K562 (cell line): Measurements from ENCODE around the gene PADI4. TPM values are rescaled to one million over a fixed set of nuclear protein-coding genes. Genes with fewer than 3 reads are reported as not detected.

Source experiments
- ATAC-seq: fragments of 200-7000 bp; cut with Tn5 transposase; 3 replicates; pipeline ENCODE4 v1.9.1; 2020; ENCODE audit warnings: moderate library complexity
- Bru-seq: library from RNA; stranded (reverse); fragments of 400-500 nt; gene quantifications from one replicate; lab custom pipeline; 2021; lab: Mats Ljungman, UMichigan
- BruChase-seq, 2 experiments: library from RNA; stranded (reverse); fragments of 400-500 nt; gene quantifications; one replicate each; lab custom pipeline; 2021; lab: Mats Ljungman, UMichigan
- BruUV-seq: library from RNA; stranded (reverse); fragments of 400-500 nt; replicated peaks from 2 replicates; lab custom pipeline; 2021; lab: Mats Ljungman, UMichigan
- CTCF ChIA-PET: fragments of 300-600 bp; formaldehyde crosslinking; extraction: SDS; loops from one replicate; lab custom pipeline; 2021; ENCODE audit warnings: low intra/inter-chr PET ratio; lab: Yijun Ruan, JAX
- POLR2A ChIA-PET: fragments of 300-600, 350-650 bp; sonication (Branson Sonifier 250); formaldehyde crosslinking; extraction: SDS; loops from one replicate; lab custom pipeline; 2021; ENCODE audit warnings: antibody characterized with exemption, inconsistent platforms; lab: Yijun Ruan, JAX
- DNase-seq, 4 experiments: peaks; one replicate each; pipeline versions ENCODE4 v3.0.0 to v3.0.0-alpha.2; 2011 to 2018; ENCODE audit warnings: low spot score in 3 of 4, mixed read lengths in 3 of 4; ENCODE audit errors: extremely low read depth in 1 of 4
- FAIRE-seq: peaks from 2 replicates; lab custom pipeline; 2011; peaks lifted over from hg19 to GRCh38; lab: Jason Lieb, UNC
- H2AFZ ChIP-seq: 2 replicates; pipeline ENCODE4 v1.6.0; 2011; ENCODE audit warnings: low read depth, low read length, control low read depth, inconsistent platforms
- H3K27ac ChIP-seq: fragments of 200-600 bp; 3 replicates; pipeline ENCODE4 v1.8.0; 2011; ENCODE audit warnings: low read depth, mild to moderate bottlenecking, control low read depth, inconsistent platforms, low read length, moderate library complexity, mixed read lengths; ENCODE audit errors: extremely low read depth
- H3K27me3 ChIP-seq, 2 experiments: fragments of 300-600 bp in 1 of 2; 2 replicates in 1 of 2; 3 replicates in 1 of 2; pipeline versions ENCODE4 v1.6.0 to v1.8.0; 2011; ENCODE audit warnings: inconsistent platforms in 2 of 2, low read length in 2 of 2, mild to moderate bottlenecking in 1 of 2, mixed read lengths in 1 of 2, moderate library complexity in 1 of 2; ENCODE audit not compliant: control insufficient read depth in 2 of 2, insufficient read depth in 2 of 2
- H3K36me3 ChIP-seq: fragments of 300-600 bp; 3 replicates; pipeline ENCODE4 v1.8.0; 2011; ENCODE audit warnings: mild to moderate bottlenecking, low read length, inconsistent platforms; ENCODE audit not compliant: control insufficient read depth, insufficient read depth
- H3K4me1 ChIP-seq, 2 experiments: fragments of 200-600 bp in 1 of 2; replicated peaks in 1 of 2; 2 replicates in 1 of 2; 3 replicates in 1 of 2; pipeline versions ENCODE4 v1.5.1 to v1.8.0; 2011; ENCODE audit warnings: inconsistent platforms in 2 of 2, low read length in 2 of 2, mild to moderate bottlenecking in 1 of 2, mixed read lengths in 1 of 2, moderate library complexity in 1 of 2; ENCODE audit not compliant: control insufficient read depth in 2 of 2, insufficient read depth in 2 of 2
- H3K4me2 ChIP-seq: 2 replicates; pipeline ENCODE4 v1.6.1; 2011; ENCODE audit warnings: low read length, control low read depth, inconsistent platforms, mixed read lengths; ENCODE audit not compliant: insufficient read depth
- H3K4me3 ChIP-seq: fragments of 200-600 bp; sonication (generic), shearing (Covaris generic); 2 replicates; pipeline ENCODE4 v1.5.1; 2016; ENCODE audit warnings: control low read depth, inconsistent platforms
- H3K79me2 ChIP-seq: fragments of 200-600 bp; 3 replicates; pipeline ENCODE4 v1.8.0; 2011; ENCODE audit warnings: low read length, inconsistent platforms; ENCODE audit not compliant: control insufficient read depth, insufficient read depth
- H3K9ac ChIP-seq, 2 experiments: 2 replicates each; pipeline versions ENCODE4 v1.6.0 to v1.6.1; 2011; ENCODE audit warnings: low read depth in 2 of 2, low read length in 2 of 2, control low read depth in 1 of 2, inconsistent platforms in 1 of 2, mild to moderate bottlenecking in 1 of 2, mixed read lengths in 1 of 2; ENCODE audit not compliant: insufficient read depth in 1 of 2
- H3K9me1 ChIP-seq: one replicate; pipeline ENCODE4 v1.6.0; 2011; ENCODE audit warnings: inconsistent platforms, mild to moderate bottlenecking, low read length, moderate library complexity; ENCODE audit not compliant: control insufficient read depth, insufficient read depth
- H3K9me3 ChIP-seq: replicated peaks from 2 replicates; pipeline ENCODE4 v1.5.1; 2011; ENCODE audit warnings: low read depth, low read length, inconsistent platforms; ENCODE audit not compliant: control insufficient read depth, insufficient read depth
- H4K20me1 ChIP-seq: replicated peaks from 2 replicates; pipeline ENCODE4 v1.6.1; 2011; ENCODE audit warnings: low read length, inconsistent platforms, mixed read lengths; ENCODE audit not compliant: control insufficient read depth, insufficient read depth
- ATF3 ChIP-seq, 2 experiments: fragments of 450-650 bp in 1 of 2; sonication (generic) in 1 of 2; formaldehyde crosslinking in 1 of 2; IDR thresholded peaks in 1 of 2; conservative IDR thresholded peaks in 1 of 2; 2 replicates each; pipeline versions ENCODE4 v1.6.1 to v1.8.1; 2016 to 2023; ENCODE audit warnings: mild to moderate bottlenecking in 2 of 2, moderate library complexity in 2 of 2, inconsistent platforms in 1 of 2, missing genetic modification reagents in 1 of 2
- CTCF ChIP-seq, 3 experiments: IDR thresholded peaks in 2 of 3; conservative IDR thresholded peaks in 1 of 3; 2 replicates each; pipeline ENCODE4 v1.5.1; 2011 to 2012; ENCODE audit warnings: low read length in 3 of 3, mild to moderate bottlenecking in 3 of 3, control low read depth in 2 of 3, improper control_type of control experiment in 1 of 3, inconsistent platforms in 1 of 3, low read depth in 1 of 3, mixed read lengths in 1 of 3, moderate library complexity in 1 of 3; ENCODE audit not compliant: insufficient read depth in 2 of 3
- DPF2 ChIP-seq: fragments of 450-650 bp; IDR thresholded peaks from 2 replicates; pipeline ENCODE4 v1.6.1; 2016
- ELK3 ChIP-seq: fragments of 450-650 bp; formaldehyde crosslinking; IDR thresholded peaks from 2 replicates; pipeline ENCODE4 v1.4.0; 2020; ENCODE audit warnings: mild to moderate bottlenecking
- FOSL1 ChIP-seq: fragments of 200-800 bp; sonication (Bioruptor generic); conservative IDR thresholded peaks from 2 replicates; pipeline ENCODE4 v1.6.1; 2016; ENCODE audit warnings: missing genetic modification characterization, missing compliant biosample characterization
- MAFG ChIP-seq: fragments of 450-650 bp; conservative IDR thresholded peaks from 2 replicates; pipeline ENCODE4 v1.6.1; 2016; ENCODE audit warnings: missing genetic modification characterization, missing compliant biosample characterization
- MAFK ChIP-seq: IDR thresholded peaks from 2 replicates; pipeline ENCODE4 v1.6.1; 2011; ENCODE audit warnings: low read length, improper control_type of control experiment
- MEF2A ChIP-seq: IDR thresholded peaks from 2 replicates; pipeline ENCODE4 v1.6.1; 2011; ENCODE audit warnings: low read depth, mild to moderate bottlenecking, low read length, moderate library complexity; ENCODE audit not compliant: control insufficient read depth
- POLR2G ChIP-seq: fragments of 200-400 bp; formaldehyde crosslinking; IDR thresholded peaks from 2 replicates; pipeline ENCODE4 v1.6.1; 2017; ENCODE audit warnings: low read depth, mild to moderate bottlenecking, antibody characterized with exemption, low read length, moderate library complexity
- RBFOX2 ChIP-seq: fragments of 200-400 bp; formaldehyde crosslinking; IDR thresholded peaks from 2 replicates; pipeline ENCODE4 v1.6.1; 2017; ENCODE audit warnings: low read depth, mild to moderate bottlenecking, low read length, moderate library complexity
- RCOR1 ChIP-seq, 2 experiments: IDR thresholded peaks; 2 replicates each; pipeline ENCODE4 v1.6.1; 2012; ENCODE audit warnings: low read depth in 2 of 2, low read length in 2 of 2, borderline replicate concordance in 1 of 2, improper control_type of control experiment in 1 of 2
- SMARCE1 ChIP-seq: fragments of 450-650 bp; IDR thresholded peaks from 2 replicates; pipeline ENCODE4 v1.7.1; 2016; ENCODE audit warnings: mild to moderate bottlenecking
- ZBTB7A ChIP-seq: IDR thresholded peaks from 2 replicates; pipeline ENCODE4 v1.6.1; 2011; ENCODE audit warnings: low read depth, mild to moderate bottlenecking, low read length, moderate library complexity, borderline replicate concordance; ENCODE audit not compliant: control insufficient read depth
- ZNF316 ChIP-seq: fragments of 450-650 bp; IDR thresholded peaks from 2 replicates; pipeline ENCODE4 v1.6.1; 2016
- WGBS: fragments of 100-300 bp; shearing (Covaris generic); methylation state at CpG from one replicate; pipeline ENCODE4 v1.1.6; 2016; ENCODE audit warnings: low coverage, mixed read lengths; ENCODE audit not compliant: insufficient coverage; ENCODE audit errors: missing lambda C conversion rate; 5-methylcytosine and 5-hydroxymethylcytosine counted together
- in situ Hi-C: fragments of 300-500 bp; cut with MboI; formaldehyde crosslinking; loops from 4 replicates; pipeline ENCODE4 v1.15.0; 2018; ENCODE audit warnings: inconsistent platforms, mixed read lengths
- intact Hi-C: fragments of 100-400 bp; cut with micrococcal nuclease; formaldehyde crosslinking; loops from 2 replicates; pipeline ENCODE4 v1.14.2; 2022
- long read RNA-seq, 3 experiments: library from polyadenylated mRNA in 2 of 3; library from RNA in 1 of 3; unstranded in 2 of 3; stranded (forward) in 1 of 3; transcript quantifications; one replicate each; pipeline ENCODE4 v2.0.0, GENCODE V29; 2019 to 2022
- polyA minus RNA-seq, 3 experiments: library from RNA; depleted of rRNA, polyadenylated mRNA; stranded (reverse); fragments of >200 nt; gene quantifications; 2 replicates each; pipeline ENCODE4 v1.2.3, GENCODE V29; 2011
- polyA plus RNA-seq, 8 experiments: library from polyadenylated mRNA; depleted of rRNA in 4 of 8; stranded (reverse) in 5 of 8; unstranded in 3 of 8; fragments of >200 nt; fragmentation: Nextera tagmentation in 2 of 8; fragmentation: Illumina TruSeq in 1 of 8; extraction: Ambion mirVana in 2 of 8; extraction: Trizol in 1 of 8; gene quantifications; 2 replicates each; pipeline versions ENCODE4 v1.2.1 to v1.2.3, GENCODE V29; 2011 to 2014; ENCODE audit warnings: inconsistent platforms in 1 of 8, missing spikeins in 1 of 8
- total RNA-seq, 7 experiments: library from RNA; depleted of rRNA in 6 of 7; stranded (reverse); fragments of >200 nt in 6 of 7; fragmentation: Illumina TruSeq in 2 of 7; extraction: Trizol in 2 of 7; gene quantifications; 2 replicates each; pipeline versions ENCODE4 v1.2.1 to v1.2.3, GENCODE V29; 2011 to 2021; ENCODE audit warnings: low replicate concordance in 1 of 7

Gene PADI4
- total RNA-seq (2011; cell fraction: chromatin; rRNA removed; ENCODE audit: low replicate concordance) = 0.37 and 0.81 TPM in 2 replicates
- total RNA-seq (2011; cell fraction: nucleolus; rRNA removed) = 0.92 TPM in 1 of 2 replicates, not detected in the other
- total RNA-seq (2011; cell fraction: nucleoplasm; rRNA removed) = 0.66 TPM in 1 of 2 replicates, not detected in the other
- total RNA-seq (2014; rRNA removed) (not detected in 2 replicates), total RNA-seq (2014; rRNA removed; fragmentation: Illumina TruSeq; extraction: Trizol) (not detected in 2 replicates), total RNA-seq (2015; rRNA removed; fragmentation: Illumina TruSeq; extraction: Trizol) (not detected in 2 replicates), total RNA-seq (2021) (0.33 TPM in 1 of 2 replicates, not detected in the other), polyA plus RNA-seq (2011; rRNA removed) (0.09 TPM in 1 of 2 replicates, not detected in the other), polyA plus RNA-seq (2014; fragmentation: Illumina TruSeq; extraction: Trizol) (not detected in 2 replicates), polyA plus RNA-seq (2014; fragmentation: Nextera tagmentation; extraction: Ambion mirVana) (under 1 TPM in 1 of 2 experiments, not detected in 1; 0.22 TPM), polyA plus RNA-seq (2014; rRNA removed) (not detected in 2 replicates), polyA minus RNA-seq (2011; rRNA and poly(A)+ RNA removed) (not detected in 2 replicates), Bru-seq, nascent RNA (percentile 13 among the genes with signal in this experiment), BruChase-seq, experiment 1, labeled RNA remaining after a 2-hour chase (percentile 17 among the genes with signal in this experiment), BruChase-seq, experiment 2, labeled RNA remaining after a 6-hour chase (percentile 11 among the genes with signal in this experiment)
- 0.15 and 1.3 TPM in 2 replicates for polyA plus RNA-seq (2011; cell fraction: cytosol; rRNA removed)
- 0.10 and 0.58 TPM in 2 replicates for polyA plus RNA-seq (2011; cell fraction: nucleus; rRNA removed)
- polyA plus RNA-seq (2012) = 0.04 and 0.17 TPM in 2 replicates
- not detected in 2 replicates for polyA minus RNA-seq (2011; cell fraction: cytosol; rRNA and poly(A)+ RNA removed)
- 0.27 TPM in 1 of 2 replicates, not detected in the other for polyA minus RNA-seq (2011; cell fraction: nucleus; rRNA and poly(A)+ RNA removed)
- long read RNA-seq, experiment 1 = 0 reads
- long read RNA-seq, experiment 2 = 0 reads
- long read RNA-seq, experiment 3 = 0 reads

- Histone ChIP-seq H3K36me3 (no peaks in the 10 kb centered on the region), H3K27ac (no peak within 1 kb of the TSS), H3K4me2 (peak within 1 kb of the TSS; percentile 53), H2AFZ (peak within 1 kb of the TSS; percentile 85), H3K9me3 (no peaks in the 10 kb centered on the region), H3K27me3 (peaks cover 6 to 36% of the 10 kb centered on the region in 2 experiments; a peak in 4 of 5 replicates), H3K79me2 (no peaks in the 10 kb centered on the region), H4K20me1 (no peaks in the 10 kb centered on the region; the same call in 1 of the 2 replicates), H3K9ac (peak within 1 kb of the TSS in 1 of 2 experiments; percentile 86; a peak in 2 of 4 replicates), H3K4me3 (no peak within 1 kb of the TSS), H3K9me1 (peaks cover 4% of the 10 kb centered on the region), H3K4me1 (peaks cover 13 to 16% of the 10 kb centered on the region in 2 experiments)
- peak; percentile 90 for ATAC-seq
- CTCF ChIA-PET = no interaction called here
- BruUV-seq = no TSS peak
- POLR2A ChIA-PET = no interaction called here
- intact Hi-C loops = no loop called here
- peak; percentile 29 for FAIRE-seq
- DNase-seq = peak; percentile 67 to 82 (median 76)
- in situ Hi-C loops = no loop called here
- WGBS = 0% methylated on average over 8 of the region's 8 CpGs
- peak in 1 of 2 experiments; percentile 16; a peak in 1 of 4 replicates for TF ChIP-seq RCOR1 (IDR thresholded peaks at IDR 0.05; ENCODE audit: borderline replicate concordance in 1 of 2, low read depth in 2 of 2, low read length in 2 of 2)
- no peak for TF ChIP-seq MEF2A
- TF ChIP-seq CTCF (IDR thresholded peaks at IDR 0.05 in 2 of 3, conservative IDR thresholded peaks at IDR 0.05 in 1 of 3; ENCODE audit: insufficient read depth in 2 of 3, low read depth in 1 of 3, low read length in 3 of 3) = no peak
- peak; percentile 63 for TF ChIP-seq MAFK
- peak; percentile 73 for TF ChIP-seq ZBTB7A
- TF ChIP-seq DPF2 = peak; percentile 28; the same call in 1 of the 2 replicates
- peak; percentile 73 for TF ChIP-seq FOSL1 (tag)
- peak; percentile 75 for TF ChIP-seq MAFG (tag)
- TF ChIP-seq RBFOX2 = peak; percentile 38
- TF ChIP-seq ZNF316 = peak; percentile 90
- peak; percentile 45; the same call in 1 of the 2 replicates for TF ChIP-seq SMARCE1
- no peak for TF ChIP-seq ELK3 (CRISPR knock-in tag)
- peak; percentile 26; the same call in 1 of the 2 replicates for TF ChIP-seq ATF3 (IDR thresholded peaks at IDR 0.05)
- TF ChIP-seq ATF3 (CRISPR knock-in tag; conservative IDR thresholded peaks at IDR 0.05) = no peak
- TF ChIP-seq POLR2G = peak; percentile 45; the same call in 1 of the 2 replicates
Observed at GRCh38 chr1:17307946-17308345, at the start of gene PADI4. Gene PADI4 (plus strand): TSS chr1:17308197. CDS start chr1:17308223, 26 bp downstream.
